Astrocyte of the spinal cord (primary cell): ENCODE results near the gene CA12.

Experiments used
- DNase-seq: peaks from one replicate; pipeline ENCODE4 v3.0.0; 2011; ENCODE audit warnings: low read depth, low spot score
- H3K4me3 ChIP-seq: 2 replicates; pipeline ENCODE4 v1.5.1; 2011; ENCODE audit warnings: low read depth, mild to moderate bottlenecking, low read length, moderate library complexity
- CTCF ChIP-seq: IDR thresholded peaks from 2 replicates; pipeline ENCODE4 v1.5.1; 2012; ENCODE audit warnings: low read depth, mild to moderate bottlenecking, low read length, inconsistent platforms
- in situ Hi-C: cut with HindIII; loops from 2 replicates; pipeline ENCODE4 v1.10.0; 2017; ENCODE audit warnings: low sequenced_read_pairs

The CA12 gene

DNA sequence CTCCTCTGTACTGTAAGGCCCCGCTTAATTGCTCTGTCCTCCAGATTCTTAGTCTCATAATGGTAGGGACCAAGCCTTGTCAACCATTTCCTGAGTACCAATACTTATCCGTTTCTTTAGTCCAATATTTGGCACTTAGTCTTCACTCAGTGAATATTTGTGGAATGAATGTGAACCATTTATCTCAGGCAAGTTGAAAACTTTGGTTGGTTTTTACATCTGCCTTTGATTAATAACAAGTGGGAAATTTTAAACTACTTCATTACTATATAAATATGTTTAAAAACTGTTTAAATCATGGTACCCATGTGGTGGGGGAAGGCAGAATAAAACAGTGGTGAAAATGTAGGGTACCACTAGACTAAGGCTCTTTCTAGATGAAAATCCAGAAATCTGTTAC, 15.2 kb downstream of the CA12 start:
- no peak for TF ChIP-seq CTCF
- in situ Hi-C loops, result no loop called here

GRCh38 chr15:63365273-63365680, 16.4 kb downstream of the CA12 start:
- no peak for TF ChIP-seq CTCF
- DNase-seq, result no peak
- in situ Hi-C loops, result no loop called here
- no peak overlapping the region for H3K4me3 ChIP-seq

More for the DNA sequence above, 15.2 kb downstream of the CA12 start:
- H3K4me3 ChIP-seq, result no peak overlapping the region
- peak; percentile 31 for DNase-seq

DNA sequence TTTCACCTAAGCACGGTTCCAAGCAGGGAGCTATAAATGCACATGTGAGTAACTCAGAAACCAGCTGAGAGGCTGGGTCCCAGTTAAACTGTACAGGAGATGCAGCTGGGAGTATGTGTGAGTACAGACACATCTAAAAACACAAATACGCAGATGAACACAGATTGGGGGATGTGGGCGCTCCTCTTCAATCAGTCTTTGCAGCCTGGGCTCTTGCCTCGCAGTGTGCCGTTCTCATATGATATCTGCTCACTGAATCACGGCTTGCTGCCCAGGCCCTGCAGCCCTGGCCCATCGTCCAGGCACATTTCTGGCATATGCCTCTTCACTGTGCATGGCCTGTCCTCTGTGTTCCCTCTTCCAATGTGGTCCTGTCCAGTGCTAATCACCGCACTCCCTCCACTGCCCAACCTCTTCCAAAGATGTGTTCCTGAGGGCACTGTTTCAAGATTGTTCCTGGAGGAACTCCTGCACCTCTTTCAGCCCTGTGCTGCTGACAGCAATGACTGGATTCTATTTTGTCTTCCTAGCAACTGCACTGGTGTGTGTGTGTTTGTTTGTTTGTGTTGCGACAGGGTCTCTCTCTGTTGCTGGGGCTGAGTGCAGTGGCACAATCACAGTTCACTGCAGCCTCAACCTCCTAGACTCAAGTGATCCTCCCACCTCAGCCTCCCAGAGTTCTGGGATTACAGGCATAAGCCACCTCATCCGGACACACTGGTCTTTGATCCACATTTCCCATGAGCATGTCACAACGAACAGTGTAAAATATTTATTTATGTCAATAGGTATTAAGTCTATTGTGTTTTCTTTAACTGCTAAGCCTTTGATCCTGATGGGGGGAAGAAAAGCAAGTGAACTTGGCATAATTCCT, 17.0 kb downstream of the CA12 start:
- H3K4me3 ChIP-seq, result no peak overlapping the region
- DNase-seq, result no peak
- TF ChIP-seq CTCF, result no peak
- in situ Hi-C loops, result no loop called here

DNA sequence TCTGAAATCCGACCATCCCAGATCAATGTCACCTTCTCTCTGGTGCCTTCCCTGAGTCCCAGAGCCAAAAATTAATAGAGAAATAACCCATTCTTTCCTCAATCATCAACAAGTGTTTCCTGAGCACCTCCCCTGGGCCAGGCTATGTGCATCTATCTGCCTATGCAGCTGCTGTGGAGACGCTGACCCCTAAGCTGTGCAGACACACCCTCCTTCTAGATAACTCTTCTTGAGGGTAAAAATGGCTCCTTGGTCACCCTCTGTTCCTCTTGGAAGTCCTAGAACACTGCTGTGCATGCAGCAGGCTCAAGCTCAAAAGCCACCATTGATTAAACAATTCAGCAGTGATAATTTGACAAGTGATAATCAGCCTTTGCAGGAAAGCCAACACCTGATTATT, 18.4 kb downstream of the CA12 start:
- no peak overlapping the region for H3K4me3 ChIP-seq
- DNase-seq, result no peak
- in situ Hi-C loops, result no loop called here
- TF ChIP-seq CTCF, result no peak

- no peak overlapping the region for H3K4me3 ChIP-seq
- DNase-seq, result no peak
- no peak for TF ChIP-seq CTCF
- in situ Hi-C loops, result no loop called here
These were observed 18.8 kb downstream of the CA12 start for GRCh38 chr15:63362885-63363284.

DNA sequence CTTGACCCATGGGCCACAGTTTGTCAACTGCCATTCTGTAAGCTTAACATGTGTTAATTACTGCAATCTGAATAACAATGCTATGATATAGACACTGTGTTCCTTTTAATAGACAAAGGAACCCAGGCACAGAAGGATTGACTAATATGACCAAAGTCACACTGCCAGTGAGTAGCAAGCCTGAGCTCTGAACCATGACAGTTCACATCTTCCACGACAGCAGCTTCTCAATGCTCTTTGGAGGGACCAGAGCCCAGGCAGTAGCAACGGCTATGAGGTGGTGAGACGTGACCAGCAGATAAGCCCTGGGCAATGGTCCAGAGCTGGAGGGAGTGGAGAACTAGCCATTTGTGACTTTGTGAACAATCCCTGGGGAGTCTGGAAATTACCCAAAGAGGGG, 19.4 kb downstream of the CA12 start:
- no peak for DNase-seq
- no peak overlapping the region for H3K4me3 ChIP-seq
- in situ Hi-C loops, result no loop called here
- TF ChIP-seq CTCF, result no peak
